ENCODE results near the gene AHCYL2. TPM values are rescaled to one million over a fixed set of nuclear protein-coding genes. Genes with fewer than 3 reads are reported as not detected.

AHCYL2 gene
- total RNA-seq, 1 experiment from 2014 or later: 23.2 TPM

DNA sequence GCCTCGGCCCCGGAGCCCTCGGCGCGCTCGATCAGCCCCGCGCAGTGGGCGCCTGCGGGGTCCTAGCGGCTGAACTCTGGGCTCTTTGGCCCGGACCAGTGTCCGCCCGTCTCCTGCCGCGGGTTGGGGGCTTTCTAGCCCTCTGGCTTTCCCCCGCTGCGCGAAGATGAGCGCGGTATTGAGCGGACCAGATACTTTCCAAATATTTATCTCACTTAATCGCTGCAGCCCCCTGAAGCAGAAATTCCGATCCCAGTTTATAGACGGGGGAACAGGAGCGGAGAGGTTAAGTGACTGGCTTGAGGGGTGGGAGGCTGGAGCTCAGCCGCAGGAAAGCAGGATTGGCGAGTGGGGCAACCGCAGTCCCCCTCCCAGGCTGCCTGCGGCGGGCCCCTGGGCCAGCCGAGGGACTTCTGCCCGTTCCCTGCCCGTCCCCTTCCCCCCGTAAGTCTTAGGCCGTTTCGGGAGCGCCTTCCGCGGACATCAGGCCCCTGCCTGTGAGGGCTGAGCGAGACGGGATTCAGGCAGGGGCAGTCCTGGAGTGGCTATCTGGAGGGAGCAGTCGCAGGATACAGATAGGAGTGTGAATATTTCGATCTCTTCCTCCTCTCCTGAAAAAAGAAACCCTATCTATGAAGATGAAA, 210.0 kb downstream of the AHCYL2 start:
- Histone ChIP-seq H3K56ac (ENCODE audit: insufficient read length, low read depth, low read length) (no peak overlapping the region), H3K27ac (ENCODE audit: insufficient read length, low read depth, low read length) (no peak overlapping the region), H2BK15ac (ENCODE audit: low read depth, low read length) (no peak overlapping the region), H4K8ac (replicated peaks; ENCODE audit: insufficient read length, low read depth, low read length) (no peak overlapping the region), H3K18ac (ENCODE audit: insufficient read length, low read depth, low read length) (peak overlapping the region; percentile 44), H2BK12ac (ENCODE audit: insufficient read length, low read depth, low read length) (no peak overlapping the region), H3K79me1 (ENCODE audit: insufficient read depth, low read depth, low read length, poor library complexity, severe bottlenecking) (no peaks in the 10 kb centered on the region), H3K79me2 (ENCODE audit: insufficient read depth, low read length) (no peaks in the 10 kb centered on the region), H4K91ac (ENCODE audit: insufficient read length, low read depth, low read length) (no peak overlapping the region), H3K14ac (ENCODE audit: insufficient read depth, low read length) (peak overlapping the region; percentile 85), H2BK20ac (ENCODE audit: low read depth, low read length, poor library complexity, severe bottlenecking) (no peak overlapping the region), H3K23me2 (ENCODE audit: insufficient read length, low read depth, low read length, poor library complexity, severe bottlenecking) (peaks cover 17% of the 10 kb centered on the region), H3K9me3 (ENCODE audit: control insufficient read depth, low read depth, low read length) (no peaks in the 10 kb centered on the region), H3K9ac (ENCODE audit: extremely low read depth, insufficient read length, low read length) (peak overlapping the region; percentile 70), H2BK5ac (ENCODE audit: insufficient read length, low read length) (no peak overlapping the region), H4K5ac (ENCODE audit: insufficient read length, low read depth, low read length) (no peak overlapping the region), H3K4me2 (ENCODE audit: insufficient read depth, insufficient read length, low read length) (peak overlapping the region; percentile 75), H2AFZ (ENCODE audit: low read length) (no peak overlapping the region), H3K23ac (ENCODE audit: insufficient read length, low read depth, low read length) (no peak overlapping the region), H2BK120ac (ENCODE audit: low read depth, low read length, poor library complexity, severe bottlenecking) (no peak overlapping the region), H3K27me3 (ENCODE audit: insufficient read depth, low read length) (no peaks in the 10 kb centered on the region; the same call in 1 of the 2 replicates), H3K4ac (ENCODE audit: low read depth, low read length) (no peak overlapping the region), H3K4me1 (ENCODE audit: insufficient read depth, low read length) (0 out of 2 replicates have a peak, but pooled peaks cover 4% of the 10 kb centered on the region), H3T11ph (ENCODE audit: low read length) (no peak overlapping the region), H2AK5ac (ENCODE audit: insufficient read length, low read length) (no peak overlapping the region), H4K20me1 (ENCODE audit: control insufficient read depth, insufficient read depth, insufficient read length) (no peaks in the 10 kb centered on the region)
- no peaks in the 10 kb centered on the region for H3K36me3 Mint-ChIP-seq (ENCODE audit: insufficient read depth in 1 of 3, low read depth in 3 of 3)
- H3K9me3 Mint-ChIP-seq: no peaks in the 10 kb centered on the region
- peak overlapping the region in 1 of 3 experiments; percentile 64; a peak in 2 of 7 replicates for H3K27ac Mint-ChIP-seq
- peak; percentile 39 for DNase-seq
- peaks cover 32% of the 10 kb centered on the region for H3K27me3 Mint-ChIP-seq (ENCODE audit: low read depth)
- peak overlapping the region; percentile 86 to 95 for H3K4me3 Mint-ChIP-seq
- no CpG with 5 or more reads among the region's 44 CpGs for WGBS (ENCODE audit: extremely low coverage, insufficient read length, low lambda C conversion rate)
- TF ChIP-seq CTCF (conservative IDR thresholded peaks at IDR 0.05): 0 out of 3 replicates have a peak, but pooled peaks have one; percentile 9
- H3K4me1 Mint-ChIP-seq: peaks cover 26 to 27% of the 10 kb centered on the region in 2 experiments

All from H9 (cell line).